CD14-positive monocyte (primary cell): ENCODE results near the gene TPCN1. TPM values are rescaled to one million over a fixed set of nuclear protein-coding genes. Genes with fewer than 3 reads are reported as not detected.

ENCODE experiments used
- DNase-seq, 3 donors: peaks; one replicate each; pipeline ENCODE4 v3.0.0-alpha.2; 2011 to 2022
- H2AFZ ChIP-seq: 2 replicates; pipeline ENCODE4 v1.6.0; 2012; ENCODE audit warnings: mild to moderate bottlenecking, low read depth, low read length, inconsistent platforms; ENCODE audit not compliant: insufficient read depth, poor library complexity, severe bottlenecking
- H3K27ac ChIP-seq, 2 donors: 1 replicate in 1 of 2; 2 replicates in 1 of 2; pipeline ENCODE4 v1.5.1; 2012 to 2013; ENCODE audit warnings: low read length in 2 of 2, control low read depth in 1 of 2, inconsistent platforms in 1 of 2, low read depth in 1 of 2, mild to moderate bottlenecking in 1 of 2
- H3K27me3 ChIP-seq, 2 donors: one replicate each; pipeline versions ENCODE4 v1.6.0 to v1.6.1; 2011 to 2013; ENCODE audit warnings: low read length in 2 of 2; ENCODE audit not compliant: control insufficient read depth in 2 of 2, insufficient read depth in 2 of 2
- H3K36me3 ChIP-seq, 2 donors: replicated peaks in 1 of 2; 1 replicate in 1 of 2; 2 replicates in 1 of 2; pipeline versions ENCODE4 v1.5.1 to v1.6.1; 2012 to 2013; ENCODE audit warnings: low read length in 2 of 2, control low read depth in 1 of 2, inconsistent platforms in 1 of 2, mild to moderate bottlenecking in 1 of 2; ENCODE audit not compliant: insufficient read depth in 2 of 2, control insufficient read depth in 1 of 2
- H3K4me1 ChIP-seq, 2 donors: 1 replicate in 1 of 2; 2 replicates in 1 of 2; pipeline versions ENCODE4 v1.5.1 to v1.6.1; 2012 to 2013; ENCODE audit warnings: low read length in 2 of 2, control low read depth in 1 of 2, inconsistent platforms in 1 of 2, mild to moderate bottlenecking in 1 of 2, moderate library complexity in 1 of 2; ENCODE audit not compliant: insufficient read depth in 2 of 2, control insufficient read depth in 1 of 2
- H3K4me2 ChIP-seq: replicated peaks from 2 replicates; pipeline ENCODE3; 2012; ENCODE audit warnings: low read length, moderate library complexity, mild to moderate bottlenecking; ENCODE audit not compliant: poor library complexity, severe bottlenecking; ENCODE audit errors: extremely low read depth
- H3K4me3 ChIP-seq, 3 experiments: fragments of 200-600 bp in 1 of 3; sonication (generic) in 1 of 3; replicated peaks in 1 of 3; 1 replicate in 2 of 3; 2 replicates in 1 of 3; pipeline ENCODE4 v1.5.1; 2011 to 2013; ENCODE audit warnings: low read length in 3 of 3, mild to moderate bottlenecking in 3 of 3, control low read depth in 2 of 3, low read depth in 2 of 3, inconsistent platforms in 1 of 3, moderate library complexity in 1 of 3
- H3K79me2 ChIP-seq: 2 replicates; pipeline ENCODE4 v1.6.0; 2012; ENCODE audit warnings: mild to moderate bottlenecking, control low read depth, inconsistent platforms, low read length, moderate library complexity; ENCODE audit not compliant: insufficient read depth
- H3K9ac ChIP-seq: 2 replicates; pipeline ENCODE4 v1.6.0; 2017; ENCODE audit warnings: low read length, mild to moderate bottlenecking; ENCODE audit not compliant: insufficient read depth, poor library complexity, severe bottlenecking
- H3K9me3 ChIP-seq, 2 donors: replicated peaks in 1 of 2; 1 replicate in 1 of 2; 2 replicates in 1 of 2; pipeline versions ENCODE4 v1.5.1 to v1.6.1; 2012 to 2013; ENCODE audit warnings: low read length in 2 of 2, control low read depth in 1 of 2; ENCODE audit not compliant: control insufficient read depth in 1 of 2, insufficient read depth in 1 of 2
- H4K20me1 ChIP-seq: 2 replicates; pipeline ENCODE4 v1.6.0; 2012; ENCODE audit warnings: mild to moderate bottlenecking, low read length, control low read depth, moderate library complexity; ENCODE audit not compliant: insufficient read depth
- H3K27ac Mint-ChIP-seq, 7 donors: one replicate each; pipeline ENCODE4 v1.8.0; 2020; ENCODE audit warnings: mild to moderate bottlenecking in 7 of 7, mixed read lengths in 7 of 7, moderate library complexity in 6 of 7, inconsistent platforms in 2 of 7
- H3K27me3 Mint-ChIP-seq, 3 donors: one replicate each; pipeline ENCODE4 v1.8.0; 2021 to 2022; ENCODE audit warnings: low read depth in 3 of 3, mild to moderate bottlenecking in 3 of 3, mixed read lengths in 3 of 3, moderate library complexity in 3 of 3, inconsistent platforms in 1 of 3
- H3K36me3 Mint-ChIP-seq, 2 donors: one replicate each; pipeline ENCODE4 v1.8.0; 2020; ENCODE audit warnings: mixed read lengths in 2 of 2, inconsistent platforms in 1 of 2, mild to moderate bottlenecking in 1 of 2
- H3K4me1 Mint-ChIP-seq: one replicate; pipeline ENCODE4 v1.8.0; 2020; ENCODE audit warnings: mild to moderate bottlenecking, mixed read lengths
- H3K4me3 Mint-ChIP-seq, 2 donors: one replicate each; pipeline ENCODE4 v1.8.0; 2020; ENCODE audit warnings: mild to moderate bottlenecking in 2 of 2, mixed read lengths in 2 of 2, moderate library complexity in 1 of 2
- H3K9me3 Mint-ChIP-seq, 7 donors: one replicate each; pipeline ENCODE4 v1.8.0; 2020 to 2022; ENCODE audit warnings: mixed read lengths in 7 of 7, mild to moderate bottlenecking in 6 of 7, moderate library complexity in 6 of 7, inconsistent platforms in 2 of 7
- CTCF ChIP-seq: fragments of 200-600 bp; IDR thresholded peaks from one replicate; pipeline ENCODE4 v1.8.0; 2022; ENCODE audit warnings: antibody characterized with exemption, mild to moderate bottlenecking
- WGBS: methylation state at CpG from one replicate; pipeline ENCODE4 v1.1.5; 2013; ENCODE audit warnings: missing lambda C conversion rate; ENCODE audit not compliant: insufficient coverage; 5-methylcytosine and 5-hydroxymethylcytosine counted together
- intact Hi-C, 2 donors: fragments of 100-400 bp; cut with micrococcal nuclease; formaldehyde crosslinking; loops; one replicate each; pipeline versions ENCODE4 v1.15.0 to v1.15.1; 2023
- polyA plus RNA-seq, 3 donors: library from polyadenylated mRNA; depleted of rRNA in 1 of 3; unstranded in 2 of 3; stranded (reverse) in 1 of 3; fragments of 300-500 nt in 2 of 3; fragments of >200 nt in 1 of 3; fragmentation: Illumina TruSeq in 2 of 3; gene quantifications; 1 replicate in 2 of 3; 2 replicates in 1 of 3; pipeline ENCODE4 v1.2.3, GENCODE V29; 2012 to 2021

The TPCN1 gene
- polyA plus RNA-seq, 3 donors = 20.4 to 110 (median 34.9) TPM

- Histone ChIP-seq H3K79me2 (peaks cover 69% of the 10 kb centered on the region), H3K4me3 (peak overlapping the region in 1 of 3 experiments; percentile 21), H3K36me3 (peaks cover 34 to 55% of the 10 kb centered on the region in 2 donors), H3K9ac (peak overlapping the region; percentile 39), H3K27me3 (no peaks in the 10 kb centered on the region), H3K4me1 (peaks cover 59 to 73% of the 10 kb centered on the region in 2 donors), H3K9me3 (no peaks in the 10 kb centered on the region), H3K4me2 (peak overlapping the region; percentile 45), H3K27ac (peak overlapping the region; percentile 81 to 86), H2AFZ (no peak overlapping the region), H4K20me1 (peaks cover 42% of the 10 kb centered on the region)
- Mint-ChIP-seq H3K36me3 (peaks cover 48 to 67% of the 10 kb centered on the region in 2 donors), H3K9me3 (peaks cover 0 to 3% (median 0%) of the 10 kb centered on the region in 7 donors), H3K4me1 (peaks cover 76% of the 10 kb centered on the region), H3K4me3 (peak overlapping the region in 1 of 2 donors; percentile 46), H3K27ac (peak overlapping the region; percentile 85 to 97 (median 94)), H3K27me3 (peaks cover 0 to 7% (median 0%) of the 10 kb centered on the region in 3 donors)
- peak; percentile 49 to 83 (median 68) for DNase-seq
- 77% methylated on average over 8 of the region's 14 CpGs for WGBS
- intact Hi-C loops = no loop called here
- no peak for TF ChIP-seq CTCF
These were observed 20.1 kb downstream of the TPCN1 start for GRCh38 chr12:113241191-113242025.

GRCh38 chr12:113242026-113242418 lies 20.8 kb downstream of the TPCN1 start:
- Histone ChIP-seq H3K9ac (no peak overlapping the region), H3K36me3 (peaks cover 40 to 61% of the 10 kb centered on the region in 2 donors), H3K4me3 (peak overlapping the region in 1 of 3 experiments; percentile 16), H4K20me1 (peaks cover 46% of the 10 kb centered on the region), H3K79me2 (peaks cover 71% of the 10 kb centered on the region), H3K27ac (peak overlapping the region; percentile 81 to 86), H3K4me1 (peaks cover 59 to 73% of the 10 kb centered on the region in 2 donors), H3K4me2 (peak overlapping the region; percentile 45), H3K27me3 (no peaks in the 10 kb centered on the region), H3K9me3 (no peaks in the 10 kb centered on the region), H2AFZ (no peak overlapping the region)
- Mint-ChIP-seq H3K27ac (peak overlapping the region; percentile 85 to 97 (median 94)), H3K9me3 (peaks cover 0 to 3% (median 0%) of the 10 kb centered on the region in 7 donors), H3K4me3 (peak overlapping the region in 1 of 2 donors; percentile 46), H3K36me3 (peaks cover 54 to 73% of the 10 kb centered on the region in 2 donors), H3K27me3 (peaks cover 0 to 7% (median 0%) of the 10 kb centered on the region in 3 donors), H3K4me1 (peaks cover 76% of the 10 kb centered on the region)
- TF ChIP-seq CTCF = no peak
- WGBS = 31% methylated on average over 2 of the region's 11 CpGs
- peak in 1 of 3 donors; percentile 69 for DNase-seq
- intact Hi-C loops = no loop called here
